ENCODE data around the gene ACE.

Gene ACE

DNA sequence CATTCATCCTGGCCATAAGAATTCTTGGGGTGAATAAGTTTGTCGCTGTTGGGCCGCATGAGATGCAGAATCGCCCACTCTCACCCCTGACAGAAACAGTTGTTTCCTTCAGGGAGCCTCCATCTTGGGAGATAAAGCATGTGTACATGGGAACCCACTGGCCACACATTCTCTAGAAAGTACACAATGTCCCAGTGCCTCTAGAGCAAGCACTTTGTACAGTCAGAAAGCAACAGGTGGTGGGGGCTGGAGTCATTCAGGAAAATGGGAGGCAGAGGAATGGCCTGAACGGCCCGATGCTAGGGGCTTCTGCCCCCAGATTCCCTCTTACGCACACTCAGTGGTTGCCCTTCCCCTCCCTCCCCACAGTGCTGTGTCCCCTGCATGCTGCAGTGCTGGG lies 16.1 kb downstream of the ACE start:
- no peak for DNase-seq

DNA sequence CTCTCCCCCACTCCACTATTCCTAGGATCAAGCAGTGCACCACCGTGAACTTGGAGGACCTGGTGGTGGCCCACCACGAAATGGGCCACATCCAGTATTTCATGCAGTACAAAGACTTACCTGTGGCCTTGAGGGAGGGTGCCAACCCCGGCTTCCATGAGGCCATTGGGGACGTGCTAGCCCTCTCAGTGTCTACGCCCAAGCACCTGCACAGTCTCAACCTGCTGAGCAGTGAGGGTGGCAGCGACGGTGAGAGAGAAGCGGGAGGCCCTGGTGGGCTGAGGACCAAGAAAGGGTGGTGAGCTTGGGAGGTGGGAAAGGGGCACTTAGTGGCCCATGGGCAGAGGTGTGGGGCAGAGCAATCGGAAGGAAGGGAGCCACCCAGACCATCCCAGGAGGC lies 16.6 kb downstream of the ACE start:
- DNase-seq, result no peak

DNA sequence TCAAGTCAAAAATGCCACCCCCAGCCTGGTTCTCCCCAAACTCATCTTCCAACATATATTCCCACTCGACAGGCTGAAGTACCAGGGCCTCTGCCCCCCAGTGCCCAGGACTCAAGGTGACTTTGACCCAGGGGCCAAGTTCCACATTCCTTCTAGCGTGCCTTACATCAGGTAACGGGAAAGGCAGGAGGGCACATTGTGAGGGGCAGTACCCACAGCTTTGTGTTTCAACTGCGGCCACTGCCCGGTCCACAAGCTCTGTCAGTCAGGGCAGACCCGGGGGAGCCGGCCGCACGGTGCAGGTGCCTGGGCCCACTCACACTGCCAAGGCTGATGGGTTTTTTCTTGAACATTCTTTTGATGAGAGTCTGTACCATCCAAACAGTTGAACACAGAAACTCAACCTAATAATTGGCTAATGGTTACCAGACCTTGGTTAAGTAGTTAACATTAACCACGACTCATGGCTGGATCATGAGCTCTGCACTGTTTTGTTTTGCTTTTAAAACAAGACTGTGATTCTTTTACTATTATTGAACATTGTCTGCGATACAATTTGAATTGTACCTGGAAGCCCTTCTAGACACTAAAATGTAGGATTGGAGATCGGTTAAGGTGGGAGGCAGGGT lies 17.6 kb downstream of the ACE start:
- no peak for DNase-seq

DNA sequence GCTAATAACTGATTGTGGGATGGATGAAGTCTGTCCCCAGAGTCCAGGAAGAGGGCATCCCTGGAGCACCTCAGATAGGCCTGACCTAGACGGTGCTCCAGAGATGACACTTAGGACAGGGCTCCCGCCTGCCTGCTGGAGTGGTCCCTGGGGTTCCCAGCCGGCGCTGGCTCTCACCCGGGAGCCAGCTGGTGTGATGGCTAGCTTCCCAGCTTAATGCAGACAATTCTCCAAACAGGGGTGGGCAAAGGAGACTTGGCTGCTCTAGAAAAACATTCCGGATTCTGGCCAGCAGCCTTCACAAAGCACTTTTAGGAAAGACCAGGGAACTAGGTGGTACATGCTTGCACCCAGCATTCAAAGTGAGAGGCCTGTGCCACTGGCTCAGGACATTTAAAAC lies 18.6 kb downstream of the ACE start:
- no peak for DNase-seq

DNA sequence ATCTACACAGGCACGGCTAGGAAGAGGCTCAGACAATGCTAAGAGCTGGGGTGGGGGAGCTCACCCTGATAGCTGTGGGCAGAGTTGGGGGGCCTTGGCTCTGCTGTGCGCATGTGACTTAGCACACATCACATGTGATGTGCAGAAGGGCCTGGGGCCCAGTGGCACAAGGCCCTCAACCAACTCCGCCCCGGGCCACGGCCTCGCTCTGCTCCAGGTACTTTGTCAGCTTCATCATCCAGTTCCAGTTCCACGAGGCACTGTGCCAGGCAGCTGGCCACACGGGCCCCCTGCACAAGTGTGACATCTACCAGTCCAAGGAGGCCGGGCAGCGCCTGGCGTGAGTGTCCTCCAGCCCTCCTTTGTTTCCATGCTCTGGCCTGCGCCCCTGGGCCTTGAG lies 19.3 kb downstream of the ACE start:
- DNase-seq, result no peak

DNA sequence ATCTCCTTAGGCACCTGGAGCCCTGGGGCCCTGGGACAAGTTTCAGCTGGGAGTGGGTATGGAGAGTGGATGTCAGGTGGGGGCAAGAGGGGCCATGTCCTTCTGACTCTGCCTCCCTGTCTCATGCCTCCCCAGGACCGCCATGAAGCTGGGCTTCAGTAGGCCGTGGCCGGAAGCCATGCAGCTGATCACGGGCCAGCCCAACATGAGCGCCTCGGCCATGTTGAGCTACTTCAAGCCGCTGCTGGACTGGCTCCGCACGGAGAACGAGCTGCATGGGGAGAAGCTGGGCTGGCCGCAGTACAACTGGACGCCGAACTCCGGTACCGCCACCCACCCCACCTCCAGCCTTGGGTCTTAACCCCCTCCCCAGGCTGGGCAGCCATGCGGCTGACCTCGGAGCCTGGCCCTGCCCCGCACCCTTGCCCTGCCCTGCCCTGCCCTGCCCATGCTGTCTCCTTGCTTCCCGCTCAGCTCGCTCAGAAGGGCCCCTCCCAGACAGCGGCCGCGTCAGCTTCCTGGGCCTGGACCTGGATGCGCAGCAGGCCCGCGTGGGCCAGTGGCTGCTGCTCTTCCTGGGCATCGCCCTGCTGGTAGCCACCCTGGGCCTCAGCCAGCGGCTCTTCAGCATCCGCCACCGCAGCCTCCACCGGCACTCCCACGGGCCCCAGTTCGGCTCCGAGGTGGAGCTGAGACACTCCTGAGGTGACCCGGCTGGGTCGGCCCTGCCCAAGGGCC lies 20.0 kb downstream of the ACE start:
- no peak for DNase-seq

DNA sequence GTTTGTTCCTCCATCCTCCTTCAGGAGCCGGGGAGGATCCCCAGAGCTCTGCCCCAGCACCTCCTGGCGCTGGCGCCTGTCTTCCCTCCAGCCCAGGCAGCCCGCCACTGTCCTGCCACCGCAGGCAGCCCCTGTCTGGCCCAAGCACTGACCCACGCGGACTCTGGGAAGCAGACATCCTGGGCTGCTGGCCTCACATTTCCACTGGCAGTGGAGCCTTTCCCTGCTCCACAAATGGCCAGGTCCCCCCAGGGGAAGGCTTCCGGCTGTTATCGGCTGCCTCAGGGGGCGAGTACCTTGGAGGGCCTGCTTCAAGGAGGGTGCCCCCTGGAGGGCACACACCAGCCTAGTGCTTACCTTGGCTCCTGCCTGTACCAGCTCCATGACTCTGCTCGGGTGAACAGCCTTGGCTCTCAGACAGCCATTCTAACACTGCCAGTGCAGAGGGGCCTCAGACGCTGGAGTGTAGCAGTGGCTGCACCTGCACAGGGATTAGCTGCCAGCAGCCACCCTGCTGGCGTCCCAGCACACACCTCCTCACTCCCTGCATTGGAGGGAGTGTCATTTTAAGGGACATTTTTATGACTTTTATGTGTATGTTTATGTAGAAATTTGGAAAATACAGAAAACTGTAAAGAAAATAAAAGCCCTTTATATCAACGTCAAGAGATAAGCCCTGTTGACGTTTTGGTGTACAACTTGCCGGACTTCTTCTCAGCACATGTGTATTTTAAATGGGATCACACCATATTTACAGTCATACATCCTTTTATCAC lies 21.0 kb downstream of the ACE start:
- DNase-seq, result no peak

DNA sequence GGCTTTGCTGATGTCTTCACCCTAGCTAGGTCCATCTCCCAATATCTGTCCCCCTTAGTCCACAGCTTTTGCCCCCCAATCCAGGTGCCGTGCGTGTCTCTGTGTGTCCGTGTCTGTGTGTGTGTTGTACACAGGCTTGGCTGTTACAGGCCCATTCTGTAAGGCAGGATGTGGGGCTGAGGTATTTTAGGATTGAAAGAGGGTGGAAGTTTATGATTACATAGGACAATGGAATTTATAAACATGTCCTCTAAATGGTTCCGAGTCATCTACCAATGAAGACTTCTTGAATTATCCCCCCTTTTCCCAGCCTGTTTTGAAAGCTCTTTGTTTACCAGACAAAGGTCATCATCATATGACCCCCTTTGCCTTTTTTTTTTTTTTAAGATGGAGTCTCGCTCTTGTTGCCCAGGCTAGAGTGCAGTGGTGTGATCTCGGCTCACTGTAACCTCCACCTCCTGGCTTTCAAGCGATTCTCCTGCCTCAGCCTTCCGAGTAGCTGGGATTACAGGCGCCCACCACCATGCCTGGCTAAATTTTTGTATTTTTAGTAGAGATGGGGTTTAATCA lies 21.9 kb downstream of the ACE start:
- no peak for DNase-seq

DNA sequence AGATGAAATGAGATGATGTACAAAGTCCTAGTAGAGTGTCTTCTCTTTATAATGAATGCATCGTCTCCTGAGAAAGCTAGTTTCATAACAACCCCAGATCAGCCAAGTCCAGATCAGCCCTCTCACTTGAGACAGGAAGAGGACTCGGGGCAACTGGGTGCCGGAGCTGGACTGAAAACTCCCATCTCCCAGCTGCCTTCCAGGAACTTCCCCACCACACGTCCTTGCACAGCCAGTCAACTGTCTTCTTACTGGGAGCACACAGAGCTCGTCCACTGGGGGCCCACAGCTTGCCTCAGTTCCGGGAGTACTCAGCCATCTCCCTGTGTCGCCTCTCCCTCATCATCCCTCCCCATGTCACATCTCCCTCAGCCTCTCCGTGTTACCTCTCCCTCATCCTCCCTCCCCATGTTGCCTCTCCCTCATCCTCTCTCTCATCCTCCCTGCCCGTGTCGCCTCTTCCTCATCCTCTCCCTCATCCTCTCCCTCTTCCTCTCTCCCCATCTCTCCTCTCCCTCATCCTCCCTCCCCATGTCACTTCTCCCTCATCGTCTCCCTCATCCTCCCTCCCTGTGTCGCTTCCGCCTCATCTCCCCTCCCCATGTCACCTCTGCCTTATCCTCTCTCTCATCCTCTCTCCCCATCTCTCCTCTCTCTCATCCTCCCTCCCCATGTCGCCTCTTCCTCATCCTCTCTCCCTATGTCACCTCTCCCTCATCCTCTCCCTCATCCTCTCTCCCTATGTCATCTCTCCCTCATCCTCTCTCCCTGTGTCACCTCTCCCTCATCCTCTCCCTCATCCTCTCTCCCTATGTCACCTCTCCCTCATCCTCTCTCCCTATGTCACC lies 23.9 kb downstream of the ACE start:
- no peak for DNase-seq

DNA sequence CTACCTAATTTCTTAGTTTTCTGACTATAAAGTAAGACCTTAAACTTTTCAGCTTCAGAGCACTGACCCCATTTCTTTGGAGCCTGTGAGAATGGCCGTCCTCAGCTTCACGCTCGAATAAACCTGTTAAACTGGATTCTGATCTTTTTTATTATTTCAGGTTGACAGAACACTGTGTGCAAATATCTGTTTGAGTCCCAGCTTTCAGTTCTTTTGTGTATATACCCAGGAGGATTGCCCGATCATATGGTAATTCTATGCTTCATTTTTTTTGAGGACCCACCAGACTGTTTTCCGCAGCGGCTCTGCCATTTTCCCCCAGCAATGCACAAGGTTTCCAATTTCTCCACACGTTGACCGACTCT lies 26.5 kb downstream of the ACE start:
- DNase-seq, result no peak

DNA sequence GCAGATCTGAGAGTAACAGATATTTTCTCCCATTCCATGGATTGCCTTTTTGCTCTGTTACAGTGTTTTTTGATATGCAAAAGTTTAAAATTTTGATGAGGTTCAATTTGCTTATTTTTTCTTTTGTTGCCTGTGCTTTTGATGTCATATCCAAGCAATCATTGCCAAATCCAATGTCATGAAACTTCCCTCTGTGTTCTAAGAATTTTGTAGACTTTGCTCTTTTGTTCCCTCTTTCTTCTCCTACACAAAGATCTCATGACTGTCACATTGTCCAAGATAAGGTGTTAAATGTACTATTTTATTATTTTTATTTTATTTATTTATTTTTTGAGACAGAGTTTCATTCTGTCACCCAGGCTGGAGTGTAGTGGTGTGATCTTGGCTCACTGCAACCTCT lies 27.4 kb downstream of the ACE start:
- no peak for DNase-seq

DNA sequence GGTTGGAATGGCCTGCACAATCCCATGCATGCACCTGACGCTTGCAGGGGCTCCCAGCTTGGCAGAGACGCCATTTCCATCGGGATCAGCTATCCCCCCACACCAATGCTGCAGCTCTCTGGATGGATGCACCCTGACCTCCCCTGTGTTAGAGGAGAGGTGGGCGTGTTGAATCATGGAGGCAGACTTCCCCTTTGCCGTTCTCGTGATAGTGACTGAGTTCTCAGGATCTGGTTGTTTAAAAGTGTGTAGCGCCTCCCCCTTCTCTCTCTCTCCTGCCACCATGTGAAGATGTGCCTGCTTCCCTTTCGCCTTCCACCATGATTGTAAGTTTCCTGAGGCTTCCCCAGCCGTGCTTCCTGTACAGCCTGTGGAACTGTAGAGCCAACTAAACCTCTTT lies 28.5 kb downstream of the ACE start:
- no peak for DNase-seq

DNA sequence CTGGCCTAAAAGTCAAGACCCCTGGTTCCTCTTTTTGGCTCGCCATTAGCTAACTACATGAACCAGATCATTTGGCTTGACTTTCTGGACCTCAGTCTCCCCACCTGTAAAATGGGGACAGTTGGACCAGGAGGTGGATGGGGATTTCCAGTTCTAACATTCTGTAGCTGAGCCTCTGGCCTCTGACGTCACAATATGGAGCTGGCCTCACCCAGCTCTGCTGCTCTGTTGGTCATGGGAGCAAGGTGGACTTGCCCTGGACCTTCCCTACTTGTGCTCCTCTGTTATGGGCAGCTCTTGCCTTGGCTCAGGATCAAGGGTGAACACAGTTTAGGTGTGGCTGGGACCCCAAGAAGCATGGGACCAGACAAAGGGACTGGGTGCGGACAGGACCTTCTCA lies 29.8 kb downstream of the ACE start:
- no peak for DNase-seq

DNA sequence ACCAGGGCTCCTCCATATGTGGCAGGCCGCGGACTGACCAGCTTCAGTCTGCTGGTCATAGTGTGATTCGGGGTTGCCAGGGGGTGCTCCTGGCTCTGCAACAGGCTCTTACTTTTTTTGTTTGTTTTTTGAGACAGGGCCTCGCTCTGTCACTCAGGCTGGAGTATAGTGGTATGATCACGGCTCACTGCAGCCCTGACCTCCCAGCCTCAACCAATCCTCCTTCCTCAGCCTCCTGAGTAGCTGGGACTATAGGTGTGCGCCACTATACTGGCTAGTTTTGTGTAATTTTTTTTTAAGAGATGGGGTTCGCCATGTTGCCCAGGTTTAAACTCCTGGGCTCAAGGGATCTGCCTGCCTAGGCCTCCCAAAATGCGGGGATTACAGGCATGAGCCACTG lies 34.5 kb downstream of the ACE start:
- DNase-seq, result no peak

DNA sequence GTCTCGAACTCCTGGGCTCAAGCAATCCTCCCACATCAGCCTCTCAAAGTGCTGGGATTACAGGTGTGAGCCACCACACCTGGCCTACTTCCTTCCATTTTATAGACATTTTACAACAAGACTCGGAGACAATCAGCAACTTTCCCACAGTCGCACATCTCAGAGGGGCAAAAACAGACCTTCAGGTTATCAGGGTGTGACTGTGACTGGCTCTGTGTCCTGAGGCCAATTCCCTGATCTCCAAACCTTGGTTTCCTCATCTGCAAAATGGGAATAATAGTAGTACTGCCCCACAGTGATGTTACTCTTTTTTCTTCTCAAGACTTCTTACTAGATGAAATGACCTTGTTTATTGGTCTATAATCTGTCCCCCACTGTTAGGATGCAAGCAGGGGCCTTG lies 35.5 kb downstream of the ACE start:
- no peak for DNase-seq

DNA sequence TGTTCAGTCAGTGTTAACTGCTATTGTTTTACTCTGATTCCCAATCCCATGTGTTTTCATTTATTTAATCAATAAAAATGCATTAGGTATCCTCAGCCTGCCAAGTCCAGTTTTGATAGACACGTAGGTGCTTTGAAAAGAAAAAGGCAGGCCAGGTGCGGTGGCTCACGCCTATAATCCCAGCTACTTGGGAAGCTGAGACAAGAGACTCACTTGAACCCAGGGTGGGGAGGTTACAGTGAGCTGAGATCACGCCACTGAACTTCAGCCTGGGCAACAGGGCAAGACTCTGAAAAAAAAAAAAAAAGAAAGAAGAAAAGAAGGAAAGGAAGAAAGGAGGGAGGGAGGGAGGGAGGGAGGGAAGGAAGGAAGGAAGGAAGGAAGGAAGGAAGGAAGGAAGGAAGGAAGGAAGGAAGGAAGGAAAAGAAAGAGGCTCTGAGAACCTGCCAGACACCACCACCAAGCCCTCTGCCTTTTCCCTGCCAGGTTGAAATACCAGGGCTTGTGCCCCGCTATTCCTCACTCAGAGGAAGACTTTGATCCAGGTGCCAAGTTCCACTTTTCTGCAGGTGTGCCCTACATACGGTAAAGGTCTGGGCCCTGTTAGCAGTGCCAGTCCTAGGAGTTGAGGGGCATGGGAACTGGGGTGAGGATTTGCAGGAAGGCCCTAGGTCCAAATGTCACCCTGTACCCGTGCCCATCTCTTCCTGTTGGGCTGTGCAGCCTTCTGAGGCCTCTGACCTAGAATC lies 36.2 kb downstream of the ACE start:
- DNase-seq, result no peak

DNA sequence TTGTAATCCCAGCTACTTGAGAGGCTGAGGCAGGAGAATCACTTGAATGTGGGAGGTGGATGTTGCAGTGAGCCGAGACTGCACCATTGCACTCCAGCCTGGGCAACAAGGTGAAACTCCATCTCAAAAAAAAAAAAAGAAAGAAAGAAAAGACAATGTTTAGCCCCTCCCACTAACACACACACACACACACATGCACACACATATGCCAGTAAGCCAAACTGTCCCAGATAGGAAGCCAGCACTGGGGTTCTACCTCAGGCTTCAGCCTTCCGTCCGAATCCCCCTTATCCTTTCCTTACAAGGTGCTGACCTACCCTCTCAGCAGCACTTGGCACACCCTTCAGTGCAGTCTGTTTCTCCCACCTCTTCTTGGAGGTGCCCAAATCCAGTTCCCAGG lies 37.6 kb downstream of the ACE start:
- DNase-seq, result no peak

DNA sequence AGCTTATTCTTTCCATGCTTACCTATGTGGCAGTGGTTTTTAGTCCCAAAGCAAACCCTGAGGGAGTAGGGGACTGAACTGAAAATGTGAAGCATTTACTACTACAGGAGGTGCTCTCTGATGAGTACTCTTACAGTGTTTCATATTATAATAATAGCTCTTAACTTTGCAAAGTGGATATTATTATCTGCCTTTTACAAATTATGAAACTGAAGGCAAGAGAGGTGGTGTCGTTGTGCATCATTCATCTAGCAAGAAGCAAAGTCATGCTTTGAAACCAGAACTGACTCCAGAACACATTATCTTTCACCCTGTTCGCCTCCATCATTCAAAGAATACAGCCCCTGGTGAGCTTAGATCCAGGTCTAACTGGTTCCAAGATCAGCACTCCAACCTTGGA lies 38.1 kb downstream of the ACE start:
- DNase-seq, result no peak

DNA sequence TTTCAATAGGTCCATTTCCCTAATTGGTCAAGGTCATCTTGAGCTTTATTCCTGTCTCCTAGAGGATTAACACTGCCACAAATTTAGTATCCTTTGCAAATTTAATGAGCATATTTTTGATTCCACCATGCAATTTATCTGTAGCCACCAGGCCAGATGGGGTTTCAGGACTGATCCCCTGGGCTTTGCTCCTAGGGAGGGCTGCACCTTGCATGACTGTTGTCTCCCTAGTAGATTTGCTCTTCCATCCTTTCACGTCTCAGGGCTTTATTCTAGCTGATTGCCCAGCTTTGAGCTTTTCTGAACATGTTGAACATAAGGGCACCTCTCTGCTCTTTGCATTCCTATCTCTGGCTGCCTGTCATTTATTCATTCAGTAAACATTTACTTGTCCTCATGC lies 38.6 kb downstream of the ACE start:
- DNase-seq, result no peak

DNA sequence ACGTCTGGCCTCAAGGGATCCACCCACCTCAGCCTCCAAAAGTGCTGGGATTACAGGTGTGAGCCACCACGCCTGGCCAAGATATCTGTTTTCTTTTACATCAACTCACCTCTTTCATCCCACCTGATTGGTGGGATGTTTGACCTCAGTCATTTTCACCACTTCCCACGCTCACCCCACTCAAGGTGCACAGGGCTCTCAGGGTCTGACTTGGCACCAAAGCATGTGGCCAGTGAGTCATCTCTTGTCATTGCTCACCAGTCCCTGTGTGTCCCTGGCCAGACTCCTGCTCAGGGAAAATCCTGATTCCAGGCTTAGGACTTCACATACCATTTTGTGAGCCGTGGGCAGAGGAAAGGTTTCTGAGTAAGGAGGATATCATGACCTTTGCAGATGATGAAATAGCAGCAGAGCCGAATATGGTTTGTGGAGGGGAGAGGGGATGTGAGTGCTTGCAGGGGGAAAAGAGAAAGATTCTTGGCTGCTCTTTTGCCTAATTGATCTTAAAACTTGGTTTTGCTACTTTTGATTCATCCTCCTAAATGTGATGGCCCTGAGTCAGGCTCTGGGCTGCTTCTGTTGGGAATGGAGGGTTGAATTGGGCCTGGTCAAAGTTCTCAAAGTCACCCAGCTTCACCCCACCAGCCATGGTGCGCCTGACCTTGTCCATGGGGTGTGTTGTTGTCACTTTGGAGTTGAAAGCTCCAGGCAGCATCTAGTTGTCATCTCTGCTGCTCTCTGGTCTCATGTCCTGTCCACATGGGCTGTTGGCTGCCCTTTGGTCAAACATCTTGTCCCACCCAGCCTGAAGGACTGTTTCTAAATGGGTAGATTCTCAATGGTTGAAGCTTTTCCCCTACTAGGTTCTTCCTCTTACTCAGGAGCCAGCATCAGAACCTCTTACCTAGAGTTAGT lies 40.3 kb downstream of the ACE start:
- no peak for DNase-seq

Data from NCI-H187 (cell line).